Kidney (tissue), 14 donors: ENCODE measurements around the gene EXOC3. TPM values are rescaled to one million over a fixed set of nuclear protein-coding genes. Genes with fewer than 3 reads are reported as not detected.

Source experiments
- DNase-seq, 5 donors: peaks; one replicate each; pipeline ENCODE4 v3.0.0-alpha.2; 2013 to 2020
- FAIRE-seq: peaks from 2 replicates; lab custom pipeline; 2012; peaks lifted over from hg19 to GRCh38; lab: Jason Lieb, UNC
- H3K27ac ChIP-seq, 2 donors: one replicate each; pipeline ENCODE4 v1.7.0; 2013; ENCODE audit warnings: low read depth in 2 of 2, low read length in 2 of 2, inconsistent platforms in 1 of 2
- H3K27me3 ChIP-seq: one replicate; pipeline ENCODE4 v1.7.1; 2013; ENCODE audit warnings: low read length, inconsistent platforms; ENCODE audit not compliant: control insufficient read depth, insufficient read depth
- H3K36me3 ChIP-seq, 3 donors: one replicate each; pipeline versions ENCODE4 v1.7.0 to v1.7.1; 2013; ENCODE audit warnings: low read length in 3 of 3, control low read depth in 1 of 3, inconsistent platforms in 1 of 3; ENCODE audit not compliant: insufficient read depth in 3 of 3, control insufficient read depth in 2 of 3
- H3K4me1 ChIP-seq, 3 donors: one replicate each; pipeline versions ENCODE4 v1.7.0 to v1.7.1; 2013; ENCODE audit warnings: low read length in 3 of 3, inconsistent platforms in 1 of 3, low read depth in 1 of 3; ENCODE audit not compliant: control insufficient read depth in 2 of 3, insufficient read depth in 2 of 3
- H3K4me3 ChIP-seq, 3 donors: one replicate each; pipeline versions ENCODE4 v1.7.0 to v1.8.1; 2013; ENCODE audit warnings: low read length in 3 of 3, control low read depth in 1 of 3, inconsistent platforms in 1 of 3
- H3K9ac ChIP-seq, 3 donors: one replicate each; pipeline versions ENCODE4 v1.7.0 to v1.7.1; 2013; ENCODE audit warnings: low read length in 3 of 3, control low read depth in 1 of 3, inconsistent platforms in 1 of 3
- H3K9me3 ChIP-seq, 3 donors: one replicate each; pipeline versions ENCODE4 v1.7.0 to v1.7.1; 2013; ENCODE audit warnings: low read length in 3 of 3, control low read depth in 1 of 3, inconsistent platforms in 1 of 3; ENCODE audit not compliant: control insufficient read depth in 2 of 3, insufficient read depth in 1 of 3
- CTCF ChIP-seq: IDR thresholded peaks from 3 replicates; pipeline ENCODE4 v1.5.1; 2012; ENCODE audit warnings: mild to moderate bottlenecking, moderate library complexity, borderline replicate concordance; ENCODE audit not compliant: insufficient read depth; ENCODE audit errors: extremely low read depth
- intact Hi-C: fragments of 100-400 bp; cut with DNase I; formaldehyde crosslinking; loops from one replicate; pipeline ENCODE4 v1.11.1; 2022
- polyA plus RNA-seq: library from polyadenylated mRNA; stranded (reverse); fragments of 350-450 nt; fragmentation: Illumina TruSeq; extraction: RNeasy Lipid Tissue Mini Kit (QIAGEN cat#74804); gene quantifications from one replicate; pipeline ENCODE4 v1.2.3, GENCODE V29; 2014; ENCODE audit warnings: low read depth, low replicate concordance; ENCODE audit not compliant: insufficient read depth
- total RNA-seq: library from RNA; stranded (reverse); fragmentation: NEBNext Ultra II Directional; extraction: Animal tissue kit (Norgen Biotek cat#: 25700); gene quantifications from one replicate; pipeline ENCODE4 v1.2.1, GENCODE V29; 2021
- donor health status: control.
- donor health status: control.
- donor health status: control.
- donor health status: control.
- donor health status: control.
- donor health status: DM: yes; HTN: yes; CAD: no.
- donor health status: Normal renal cell carcinoma (clear cell type).

EXOC3 gene
- total and polyA plus RNA-seq, 2 donors from 2014 or later, result 40.5 to 71.5 TPM

GRCh38 chr5:482021-482420, 39.0 kb downstream of the EXOC3 start:
- Histone ChIP-seq H3K36me3 (peaks cover 0 to 7% (median 0%) of the 10 kb centered on the region in 3 donors), H3K4me3 (no peak overlapping the region), H3K9ac (no peak overlapping the region), H3K9me3 (no peaks in the 10 kb centered on the region), H3K27me3 (no peaks in the 10 kb centered on the region), H3K4me1 (no peaks in the 10 kb centered on the region), H3K27ac (no peak overlapping the region)
- no peak for FAIRE-seq
- no peak for DNase-seq
- TF ChIP-seq CTCF, result no peak
- intact Hi-C loops, result no loop called here

GRCh38 chr5:482506-482905, 39.5 kb downstream of the EXOC3 start:
- Histone ChIP-seq H3K36me3 (peaks cover 0 to 7% (median 0%) of the 10 kb centered on the region in 3 donors), H3K4me3 (no peak overlapping the region), H3K9me3 (no peaks in the 10 kb centered on the region), H3K9ac (no peak overlapping the region), H3K4me1 (no peaks in the 10 kb centered on the region), H3K27ac (no peak overlapping the region), H3K27me3 (no peaks in the 10 kb centered on the region)
- no peak for FAIRE-seq
- intact Hi-C loops, result no loop called here
- DNase-seq, result no peak
- TF ChIP-seq CTCF, result no peak

- Histone ChIP-seq H3K27me3 (no peaks in the 10 kb centered on the region), H3K4me1 (no peaks in the 10 kb centered on the region), H3K9ac (no peak overlapping the region), H3K36me3 (peaks cover 0 to 7% (median 0%) of the 10 kb centered on the region in 3 donors), H3K9me3 (no peaks in the 10 kb centered on the region), H3K4me3 (no peak overlapping the region), H3K27ac (no peak overlapping the region)
- DNase-seq (no peak), FAIRE-seq (no peak)
- intact Hi-C loops, result no loop called here
- TF ChIP-seq CTCF, result no peak
These were observed 40.0 kb downstream of the EXOC3 start for GRCh38 chr5:483011-483410.
